ENCODE data around the gene LARGE1.

DNA sequence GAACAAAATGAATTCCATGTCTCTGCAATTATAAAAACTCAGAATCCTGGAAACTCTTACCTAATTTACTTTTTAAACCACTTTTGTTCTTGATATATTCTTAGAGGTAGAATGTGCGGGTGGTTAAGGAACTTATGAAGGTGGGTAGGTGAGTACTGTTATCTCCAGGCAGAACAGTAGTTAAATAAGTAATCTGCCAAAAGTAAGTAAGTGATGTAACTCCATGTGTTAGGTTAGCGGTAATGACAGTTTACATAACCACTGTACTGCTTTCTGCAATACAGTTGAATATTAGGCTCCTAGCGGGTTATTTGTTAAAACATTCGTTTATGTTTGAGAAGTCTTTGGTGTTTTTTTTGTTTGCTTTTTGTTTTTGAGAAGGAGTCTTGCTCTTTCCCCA lies 7.1 kb downstream of the LARGE1 start:
- TF ChIP-seq YY1 (IDR thresholded peaks at IDR 0.05; ENCODE audit: low read depth) (no peak), RAD21 (IDR thresholded peaks at IDR 0.05; ENCODE audit: low read depth) (no peak), CEBPB (IDR thresholded peaks at IDR 0.05) (no peak), CREB1 (IDR thresholded peaks at IDR 0.05; ENCODE audit: low read depth) (no peak), EGR1 (IDR thresholded peaks at IDR 0.05) (no peak), TAF1 (IDR thresholded peaks at IDR 0.05; ENCODE audit: low read depth) (no peak), TCF12 (IDR thresholded peaks at IDR 0.05; ENCODE audit: low read depth) (no peak)
- TF ChIP-seq, protein P1, sequence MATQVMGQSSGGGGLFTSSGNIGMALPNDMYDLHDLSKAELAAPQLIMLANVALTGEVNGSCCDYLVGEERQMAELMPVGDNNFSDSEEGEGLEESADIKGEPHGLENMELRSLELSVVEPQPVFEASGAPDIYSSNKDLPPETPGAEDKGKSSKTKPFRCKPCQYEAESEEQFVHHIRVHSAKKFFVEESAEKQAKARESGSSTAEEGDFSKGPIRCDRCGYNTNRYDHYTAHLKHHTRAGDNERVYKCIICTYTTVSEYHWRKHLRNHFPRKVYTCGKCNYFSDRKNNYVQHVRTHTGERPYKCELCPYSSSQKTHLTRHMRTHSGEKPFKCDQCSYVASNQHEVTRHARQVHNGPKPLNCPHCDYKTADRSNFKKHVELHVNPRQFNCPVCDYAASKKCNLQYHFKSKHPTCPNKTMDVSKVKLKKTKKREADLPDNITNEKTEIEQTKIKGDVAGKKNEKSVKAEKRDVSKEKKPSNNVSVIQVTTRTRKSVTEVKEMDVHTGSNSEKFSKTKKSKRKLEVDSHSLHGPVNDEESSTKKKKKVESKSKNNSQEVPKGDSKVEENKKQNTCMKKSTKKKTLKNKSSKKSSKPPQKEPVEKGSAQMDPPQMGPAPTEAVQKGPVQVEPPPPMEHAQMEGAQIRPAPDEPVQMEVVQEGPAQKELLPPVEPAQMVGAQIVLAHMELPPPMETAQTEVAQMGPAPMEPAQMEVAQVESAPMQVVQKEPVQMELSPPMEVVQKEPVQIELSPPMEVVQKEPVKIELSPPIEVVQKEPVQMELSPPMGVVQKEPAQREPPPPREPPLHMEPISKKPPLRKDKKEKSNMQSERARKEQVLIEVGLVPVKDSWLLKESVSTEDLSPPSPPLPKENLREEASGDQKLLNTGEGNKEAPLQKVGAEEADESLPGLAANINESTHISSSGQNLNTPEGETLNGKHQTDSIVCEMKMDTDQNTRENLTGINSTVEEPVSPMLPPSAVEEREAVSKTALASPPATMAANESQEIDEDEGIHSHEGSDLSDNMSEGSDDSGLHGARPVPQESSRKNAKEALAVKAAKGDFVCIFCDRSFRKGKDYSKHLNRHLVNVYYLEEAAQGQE (IDR thresholded peaks at IDR 0.05; ENCODE audit: low read depth) = no peak
- TF ChIP-seq, protein P2, sequence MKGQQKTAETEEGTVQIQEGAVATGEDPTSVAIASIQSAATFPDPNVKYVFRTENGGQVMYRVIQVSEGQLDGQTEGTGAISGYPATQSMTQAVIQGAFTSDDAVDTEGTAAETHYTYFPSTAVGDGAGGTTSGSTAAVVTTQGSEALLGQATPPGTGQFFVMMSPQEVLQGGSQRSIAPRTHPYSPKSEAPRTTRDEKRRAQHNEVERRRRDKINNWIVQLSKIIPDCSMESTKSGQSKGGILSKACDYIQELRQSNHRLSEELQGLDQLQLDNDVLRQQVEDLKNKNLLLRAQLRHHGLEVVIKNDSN (IDR thresholded peaks at IDR 0.05) = no peak
